Endothelial cell (in vitro differentiated cells): ENCODE measurements around the gene CAB39. TPM values are rescaled to one million over a fixed set of nuclear protein-coding genes. Genes with fewer than 3 reads are reported as not detected.

ENCODE experiments used
- DNase-seq: peaks from one replicate; pipeline ENCODE4 v3.0.0; 2021; ENCODE audit warnings: low spot score
- H3K27ac Mint-ChIP-seq: one replicate; pipeline ENCODE4 v1.8.0; 2021; ENCODE audit warnings: mixed read lengths, inconsistent platforms; ENCODE audit not compliant: unreplicated experiment
- H3K27me3 Mint-ChIP-seq: one replicate; pipeline ENCODE4 v1.8.0; 2021; ENCODE audit warnings: mild to moderate bottlenecking, moderate library complexity, mixed read lengths, inconsistent platforms; ENCODE audit not compliant: unreplicated experiment
- H3K36me3 Mint-ChIP-seq: one replicate; pipeline ENCODE4 v1.8.0; 2021; ENCODE audit warnings: mild to moderate bottlenecking, low read depth, mixed read lengths, inconsistent platforms; ENCODE audit not compliant: unreplicated experiment
- H3K4me1 Mint-ChIP-seq: one replicate; pipeline ENCODE4 v1.8.0; 2021; ENCODE audit warnings: mild to moderate bottlenecking, mixed read lengths, inconsistent platforms; ENCODE audit not compliant: unreplicated experiment
- H3K4me3 Mint-ChIP-seq: one replicate; pipeline ENCODE4 v1.8.0; 2021; ENCODE audit warnings: mild to moderate bottlenecking, mixed read lengths, inconsistent platforms; ENCODE audit not compliant: unreplicated experiment
- H3K9me3 Mint-ChIP-seq: one replicate; pipeline ENCODE4 v1.8.0; 2021; ENCODE audit warnings: mixed read lengths, inconsistent platforms; ENCODE audit not compliant: unreplicated experiment
- CTCF ChIP-seq: fragments of 200-600 bp; sonication (generic); IDR thresholded peaks from one replicate; pipeline ENCODE4 v1.5.0; 2021; ENCODE audit warnings: antibody characterized with exemption; ENCODE audit not compliant: unreplicated experiment
- total RNA-seq: library from RNA; stranded (reverse); fragmentation: NEBNext Ultra II Directional; extraction: Animal tissue kit (Norgen Biotek cat#: 25700); gene quantifications from one replicate; pipeline ENCODE4 v1.2.1, GENCODE V29; 2021; ENCODE audit not compliant: unreplicated experiment

CAB39 gene
- total RNA-seq, 1 donor from 2014 or later: 48.7 TPM

GRCh38 chr2:230762317-230762896 is 49.8 kb downstream of the CAB39 start:
- Mint-ChIP-seq H3K4me1 (peaks cover 19% of the 10 kb centered on the region), H3K27ac (no peak overlapping the region), H3K27me3 (no peaks in the 10 kb centered on the region), H3K9me3 (no peaks in the 10 kb centered on the region), H3K36me3 (peaks cover 13% of the 10 kb centered on the region), H3K4me3 (no peak overlapping the region)
- TF ChIP-seq CTCF: peak; percentile 25
- peak; percentile 45 for DNase-seq

GRCh38 chr2:230764346-230764745 is 51.7 kb downstream of the CAB39 start:
- Mint-ChIP-seq H3K4me3 (no peak overlapping the region), H3K36me3 (peaks cover 13% of the 10 kb centered on the region), H3K9me3 (no peaks in the 10 kb centered on the region), H3K27me3 (no peaks in the 10 kb centered on the region), H3K4me1 (peaks cover 15% of the 10 kb centered on the region), H3K27ac (no peak overlapping the region)
- no peak for TF ChIP-seq CTCF
- DNase-seq: no peak

GRCh38 chr2:230765611-230766300 is 53.1 kb downstream of the CAB39 start:
- TF ChIP-seq CTCF: no peak
- H3K4me3 Mint-ChIP-seq: no peak overlapping the region
- H3K9me3 Mint-ChIP-seq: no peaks in the 10 kb centered on the region
- H3K27me3 Mint-ChIP-seq: no peaks in the 10 kb centered on the region
- H3K27ac Mint-ChIP-seq: peak overlapping the region; percentile 49
- DNase-seq: no peak
- H3K36me3 Mint-ChIP-seq: peaks cover 9% of the 10 kb centered on the region
- peaks cover 13% of the 10 kb centered on the region for H3K4me1 Mint-ChIP-seq

GRCh38 chr2:230767862-230768388 is 55.3 kb downstream of the CAB39 start:
- H3K9me3 Mint-ChIP-seq: no peaks in the 10 kb centered on the region
- no peak overlapping the region for H3K27ac Mint-ChIP-seq
- DNase-seq: no peak
- no peak overlapping the region for H3K4me3 Mint-ChIP-seq
- H3K4me1 Mint-ChIP-seq: peaks cover 13% of the 10 kb centered on the region
- no peaks in the 10 kb centered on the region for H3K27me3 Mint-ChIP-seq
- H3K36me3 Mint-ChIP-seq: no peaks in the 10 kb centered on the region
- no peak for TF ChIP-seq CTCF

DNA sequence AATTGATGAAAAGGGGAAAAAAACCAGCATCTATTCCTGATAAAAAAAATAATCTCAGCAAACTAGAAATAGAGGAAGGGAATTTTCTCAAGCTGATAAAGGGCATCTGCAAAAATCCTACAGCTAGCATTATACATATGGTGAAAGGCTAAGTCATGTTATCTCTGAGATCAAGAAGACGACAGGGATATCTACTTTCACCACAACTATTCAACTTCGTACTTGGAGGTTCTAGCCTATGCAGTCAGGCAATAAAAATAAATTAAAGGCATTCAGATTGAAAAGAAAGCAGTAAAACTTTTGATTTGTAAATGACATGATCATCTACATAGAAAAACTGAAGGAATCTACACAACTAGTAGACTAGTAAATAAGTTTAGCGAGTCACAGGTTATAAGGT is 58.2 kb downstream of the CAB39 start:
- no peak for TF ChIP-seq CTCF
- H3K4me1 Mint-ChIP-seq: peaks cover 9% of the 10 kb centered on the region
- H3K4me3 Mint-ChIP-seq: no peak overlapping the region
- no peak overlapping the region for H3K27ac Mint-ChIP-seq
- peaks cover 2% of the 10 kb centered on the region for H3K36me3 Mint-ChIP-seq
- no peaks in the 10 kb centered on the region for H3K9me3 Mint-ChIP-seq
- DNase-seq: no peak
- no peaks in the 10 kb centered on the region for H3K27me3 Mint-ChIP-seq
